ENCODE measurements around the gene ACADS.

ACADS gene

GRCh38 chr12:120764816-120765215 lies 39.2 kb downstream of the ACADS start:
- Mint-ChIP-seq H3K27me3 (no peaks in the 10 kb centered on the region), H3K9me3 (no peaks in the 10 kb centered on the region), H3K27ac (no peak overlapping the region), H3K36me3 (ENCODE audit: low read depth) (peaks cover 91% of the 10 kb centered on the region), H3K4me1 (ENCODE audit: low read depth) (peaks cover 15% of the 10 kb centered on the region), H3K4me3 (no peak overlapping the region)
- no peak for DNase-seq

- H3K27me3 Mint-ChIP-seq, result no peaks in the 10 kb centered on the region
- H3K4me3 Mint-ChIP-seq, result no peak overlapping the region
- DNase-seq, result no peak
- no peak overlapping the region for H3K27ac Mint-ChIP-seq
- H3K4me1 Mint-ChIP-seq (ENCODE audit: low read depth), result peaks cover 3% of the 10 kb centered on the region
- H3K9me3 Mint-ChIP-seq, result no peaks in the 10 kb centered on the region
- peaks cover 86% of the 10 kb centered on the region for H3K36me3 Mint-ChIP-seq (ENCODE audit: low read depth)
These were observed 40.9 kb downstream of the ACADS start for GRCh38 chr12:120766566-120766965.

GRCh38 chr12:120767071-120768024 lies 41.7 kb downstream of the ACADS start:
- no peaks in the 10 kb centered on the region for H3K27me3 Mint-ChIP-seq
- no peak for DNase-seq
- H3K27ac Mint-ChIP-seq, result peak overlapping the region; percentile 11
- no peaks in the 10 kb centered on the region for H3K9me3 Mint-ChIP-seq
- no peak overlapping the region for H3K4me3 Mint-ChIP-seq
- H3K36me3 Mint-ChIP-seq (ENCODE audit: low read depth), result peaks cover 82% of the 10 kb centered on the region
- no peaks in the 10 kb centered on the region for H3K4me1 Mint-ChIP-seq (ENCODE audit: low read depth)

GRCh38 chr12:120771097-120771496 lies 45.5 kb downstream of the ACADS start:
- no peaks in the 10 kb centered on the region for H3K27me3 Mint-ChIP-seq
- DNase-seq, result no peak
- H3K4me3 Mint-ChIP-seq, result no peak overlapping the region
- peaks cover 24% of the 10 kb centered on the region for H3K4me1 Mint-ChIP-seq (ENCODE audit: low read depth)
- no peaks in the 10 kb centered on the region for H3K9me3 Mint-ChIP-seq
- peaks cover 71% of the 10 kb centered on the region for H3K36me3 Mint-ChIP-seq (ENCODE audit: low read depth)
- peak overlapping the region; percentile 42 for H3K27ac Mint-ChIP-seq

DNA sequence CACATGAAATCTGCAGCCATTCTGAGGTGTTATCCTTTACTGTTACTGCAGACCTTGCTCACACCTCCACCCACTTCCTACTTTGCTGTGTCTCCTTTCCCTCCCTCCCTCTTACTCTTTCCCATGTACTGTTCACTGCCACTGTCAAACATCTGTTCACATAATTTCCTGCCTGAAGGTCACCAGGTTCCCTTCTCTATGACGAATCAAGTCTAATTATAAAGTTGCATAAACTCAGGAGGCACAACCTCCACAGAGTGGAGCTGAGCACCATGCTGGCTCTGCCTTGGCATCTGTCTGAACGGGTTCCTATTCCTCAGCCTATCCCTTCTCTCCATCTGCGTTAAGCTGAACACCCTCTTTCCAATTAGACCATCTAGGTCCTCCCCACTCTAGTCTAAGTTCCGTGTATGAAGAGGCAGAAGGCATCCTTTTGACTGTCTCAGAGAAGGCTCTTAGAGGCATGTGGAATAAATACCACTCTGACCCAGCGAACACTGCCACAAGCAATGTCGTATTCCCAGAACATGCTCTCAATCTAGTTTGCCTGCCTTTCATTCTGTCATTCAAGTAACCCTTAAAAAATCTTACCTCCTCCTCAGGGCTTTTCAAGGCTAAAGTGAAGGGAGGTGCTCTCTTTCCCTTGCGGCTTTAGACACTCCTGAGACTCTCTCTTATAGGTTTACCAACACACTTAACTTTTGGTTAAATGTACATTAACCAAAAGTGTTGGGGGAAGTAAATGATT lies 48.7 kb downstream of the ACADS start:
- Mint-ChIP-seq H3K4me1 (ENCODE audit: low read depth) (peaks cover 35% of the 10 kb centered on the region), H3K27ac (peak overlapping the region; percentile 70)
- no peak for DNase-seq

GRCh38 chr12:120775862-120776552 lies 50.4 kb downstream of the ACADS start:
- Mint-ChIP-seq H3K36me3 (ENCODE audit: low read depth) (peaks cover 60% of the 10 kb centered on the region), H3K4me1 (ENCODE audit: low read depth) (peaks cover 35% of the 10 kb centered on the region), H3K27ac (peak overlapping the region; percentile 26), H3K4me3 (no peak overlapping the region), H3K27me3 (no peaks in the 10 kb centered on the region), H3K9me3 (no peaks in the 10 kb centered on the region)
- no peak for DNase-seq

More for the DNA sequence above, 48.7 kb downstream of the ACADS start:
- no peak overlapping the region for H3K4me3 Mint-ChIP-seq
- peaks cover 62% of the 10 kb centered on the region for H3K36me3 Mint-ChIP-seq (ENCODE audit: low read depth)
- no peaks in the 10 kb centered on the region for H3K9me3 Mint-ChIP-seq
- H3K27me3 Mint-ChIP-seq, result no peaks in the 10 kb centered on the region

- Mint-ChIP-seq H3K27me3 (no peaks in the 10 kb centered on the region), H3K4me1 (ENCODE audit: low read depth) (peaks cover 42% of the 10 kb centered on the region), H3K9me3 (no peaks in the 10 kb centered on the region), H3K36me3 (ENCODE audit: low read depth) (peaks cover 53% of the 10 kb centered on the region), H3K27ac (peak overlapping the region; percentile 92), H3K4me3 (peak overlapping the region; percentile 20)
- no peak for DNase-seq
These were observed 57.6 kb downstream of the ACADS start for GRCh38 chr12:120783197-120783596.

GRCh38 chr12:120784804-120785203 lies 59.2 kb downstream of the ACADS start:
- DNase-seq, result no peak
- peaks cover 54% of the 10 kb centered on the region for H3K36me3 Mint-ChIP-seq (ENCODE audit: low read depth)
- H3K4me1 Mint-ChIP-seq (ENCODE audit: low read depth), result peaks cover 48% of the 10 kb centered on the region
- H3K9me3 Mint-ChIP-seq, result no peaks in the 10 kb centered on the region
- H3K4me3 Mint-ChIP-seq, result no peak overlapping the region
- H3K27me3 Mint-ChIP-seq, result no peaks in the 10 kb centered on the region
- H3K27ac Mint-ChIP-seq, result peak overlapping the region; percentile 92

- Mint-ChIP-seq H3K36me3 (ENCODE audit: low read depth) (peaks cover 62% of the 10 kb centered on the region), H3K4me3 (no peak overlapping the region), H3K27me3 (no peaks in the 10 kb centered on the region), H3K9me3 (no peaks in the 10 kb centered on the region), H3K4me1 (ENCODE audit: low read depth) (peaks cover 45% of the 10 kb centered on the region), H3K27ac (no peak overlapping the region)
- no peak for DNase-seq
These were observed 62.3 kb downstream of the ACADS start for GRCh38 chr12:120787889-120788288.
